ENCODE data around the gene CAPN2. TPM values are rescaled to one million over a fixed set of nuclear protein-coding genes. Genes with fewer than 3 reads are reported as not detected.

The CAPN2 gene
- total RNA-seq = 300 and 304 TPM in 2 replicates

GRCh38 chr1:223712194-223712849 lies at the start of gene CAPN2:
Gene CAPN2 (plus strand): TSS chr1:223712539. CDS start chr1:223712641, 102 bp downstream.

GRCh38 chr1:223665592-223666312 lies 46.6 kb upstream of the CAPN2 start, which contains the start of gene CAPN8:
Gene CAPN8 (minus strand): TSS chr1:223665701. CDS start chr1:223665646, 55 bp downstream.

Other genes with a start within 250 kb of the CAPN2 start
- gene CAPN8, start 46.8 kb upstream of the CAPN2 start, total RNA-seq = not detected in 2 replicates
- 13.4 and 17.7 TPM in 2 replicates for gene TP53BP2, start 133.4 kb downstream of the CAPN2 start, total RNA-seq